Panc1 (cell line): ENCODE data around the gene ADGB.

Experiments used
- CTCF ChIP-seq: fragments of 450-650 bp; IDR thresholded peaks from 2 replicates; pipeline ENCODE4 v1.5.1; 2017; ENCODE audit warnings: mild to moderate bottlenecking
- POLR2AphosphoS5 ChIP-seq: IDR thresholded peaks from 2 replicates; pipeline ENCODE4 v1.6.1; 2012; ENCODE audit warnings: mild to moderate bottlenecking, low read depth, low read length, moderate library complexity
- REST ChIP-seq, 2 experiments: IDR thresholded peaks; 2 replicates each; pipeline ENCODE4 v1.6.1; 2011 to 2012; ENCODE audit warnings: low read depth in 2 of 2, control low read depth in 1 of 2, low read length in 1 of 2, mild to moderate bottlenecking in 1 of 2, moderate library complexity in 1 of 2; ENCODE audit not compliant: insufficient read depth in 1 of 2
- SIN3A ChIP-seq: IDR thresholded peaks from 2 replicates; pipeline ENCODE4 v1.6.1; 2012; ENCODE audit warnings: low read depth, mild to moderate bottlenecking, low read length, moderate library complexity, borderline replicate concordance; ENCODE audit not compliant: insufficient read depth
- TCF7L2 ChIP-seq: IDR thresholded peaks from 2 replicates; pipeline ENCODE4 v1.6.1; 2011; ENCODE audit warnings: mild to moderate bottlenecking, low read depth, low read length, inconsistent platforms

- TF ChIP-seq CTCF (no peak), POLR2AphosphoS5 (no peak), REST (IDR thresholded peaks at IDR 0.05; ENCODE audit: insufficient read depth in 1 of 2, low read depth in 2 of 2, low read length in 1 of 2) (no peak), TCF7L2 (no peak), SIN3A (no peak)
Measured at GRCh38 chr6:146739696-146740095, 140.9 kb downstream of the ADGB start.
